GM19035 (cell line): Measurements from ENCODE around the gene ASB18.

ENCODE experiments used
- ATAC-seq: cut with Tn5 transposase; IDR thresholded peaks from one replicate; pipeline ENCODE4 v1.9.1; 2021; ENCODE audit not compliant: unreplicated experiment

Gene ASB18

GRCh38 chr2:236244256-236244655, 19.9 kb downstream of the ASB18 start:
- no peak for ATAC-seq

GRCh38 chr2:236242057-236242495, 22.1 kb downstream of the ASB18 start:
- ATAC-seq: no peak

DNA sequence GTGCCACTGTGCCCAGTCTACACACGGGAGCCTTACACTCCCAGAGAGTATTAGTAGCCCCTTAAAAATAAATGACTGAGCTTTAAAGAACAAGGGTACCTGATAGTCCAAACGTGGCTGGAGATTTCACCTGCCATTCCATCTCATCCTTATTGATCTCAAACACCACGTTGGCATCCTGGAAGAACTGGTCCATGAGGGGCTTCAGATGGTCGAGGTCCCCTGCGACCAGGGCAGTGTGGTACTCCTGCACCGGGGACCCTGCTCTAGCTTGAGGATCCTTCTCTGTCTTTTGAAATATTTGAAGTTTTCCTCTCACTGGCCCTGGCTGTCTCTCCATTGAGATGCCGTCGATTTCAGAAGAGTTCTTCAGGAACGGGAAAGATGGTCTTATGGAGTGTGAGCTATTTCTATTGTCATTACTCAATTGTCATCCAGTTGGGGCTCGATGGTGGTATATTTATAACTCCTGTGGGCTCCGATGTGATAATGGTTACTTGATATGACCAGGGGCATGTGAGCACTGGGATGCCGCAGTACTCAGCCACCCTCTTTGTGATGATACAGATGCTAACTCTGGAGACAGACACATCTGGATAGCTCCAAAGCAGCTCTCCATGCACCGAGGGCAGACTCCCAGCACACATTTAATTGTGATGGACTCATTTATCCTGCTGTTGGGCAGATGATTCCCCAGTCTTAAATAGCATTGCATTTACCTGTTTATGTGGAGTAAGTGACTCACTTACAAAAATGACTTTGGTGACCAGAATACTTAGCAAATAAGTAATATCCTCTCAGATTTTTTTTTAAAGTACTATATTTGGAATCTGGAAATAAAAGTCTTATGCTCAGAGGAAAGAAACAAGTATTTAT, 22.8 kb downstream of the ASB18 start:
- ATAC-seq: no peak

DNA sequence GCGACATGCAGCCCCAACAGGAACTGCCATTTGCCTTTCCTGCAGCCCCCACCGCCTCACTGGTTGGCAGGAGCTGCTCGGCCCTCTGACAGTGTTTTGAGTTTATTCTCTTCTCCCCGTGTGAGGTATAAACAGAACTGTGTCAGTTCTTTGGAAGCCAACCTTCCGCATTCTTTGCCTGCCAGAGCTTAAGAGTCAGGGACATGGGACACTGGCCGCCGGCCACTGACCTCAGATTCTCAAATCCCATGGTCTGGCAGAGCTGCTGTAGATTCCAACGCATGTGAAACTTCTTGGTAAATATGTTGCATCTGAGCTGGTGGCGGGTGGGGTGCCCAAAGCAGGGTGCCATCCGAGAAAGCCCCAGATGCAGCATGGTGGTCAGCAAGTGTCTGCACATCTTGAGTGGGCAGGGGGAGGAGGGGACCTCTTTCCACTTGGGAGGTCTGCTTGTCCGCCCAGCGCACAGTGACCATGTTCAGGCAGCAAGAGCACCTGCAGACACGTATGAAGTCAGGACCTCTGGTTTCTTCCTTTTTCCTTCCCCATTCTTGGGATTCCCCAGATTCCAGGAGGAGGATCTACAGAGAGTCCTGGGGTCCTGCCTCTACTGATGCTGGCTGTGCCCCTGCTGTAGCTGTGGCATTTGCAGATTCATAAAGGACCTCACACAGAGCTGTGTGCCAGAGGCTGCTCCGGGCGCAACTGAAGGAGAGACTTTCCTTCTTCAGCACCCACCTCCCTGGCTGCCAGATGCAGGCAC, 23.8 kb downstream of the ASB18 start:
- ATAC-seq: no peak

DNA sequence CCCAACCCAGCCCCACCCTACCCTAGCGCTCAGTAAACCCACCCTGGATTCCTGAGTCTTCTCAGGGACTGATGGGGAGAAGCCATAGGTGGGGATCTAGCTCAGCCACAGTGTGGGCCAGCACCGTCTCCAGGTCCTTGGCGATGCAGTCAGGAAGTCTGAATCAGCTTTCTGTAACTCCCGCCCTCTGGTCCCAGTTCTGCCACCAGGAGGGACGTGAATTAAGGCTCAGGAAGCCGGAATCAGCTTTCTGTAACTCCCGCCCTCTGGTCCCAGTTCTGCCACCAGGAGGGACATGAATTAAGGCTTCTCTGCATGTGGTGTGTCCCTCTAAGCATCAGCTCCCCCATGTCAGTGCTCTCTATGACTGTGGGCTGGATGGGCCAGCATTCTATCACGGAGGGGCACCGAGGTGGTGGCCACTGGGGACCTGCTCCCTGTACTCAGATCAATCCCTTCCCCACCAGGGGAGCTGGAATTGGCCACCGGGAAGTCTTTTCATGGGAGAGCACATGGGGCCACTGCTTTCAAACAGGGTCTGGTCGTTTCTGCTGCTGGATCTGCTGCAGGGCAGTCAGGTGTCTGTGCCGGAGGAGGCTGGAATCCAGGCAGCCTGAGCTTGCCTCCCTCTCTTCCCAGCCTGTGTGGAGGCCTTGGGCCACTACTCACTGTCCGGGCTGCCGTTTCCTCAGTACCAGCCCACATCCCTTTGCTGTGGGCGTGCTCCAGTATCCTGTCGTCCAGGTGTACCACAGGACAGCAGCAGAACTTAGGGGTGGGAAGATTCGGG, 24.7 kb downstream of the ASB18 start:
- no peak for ATAC-seq

GRCh38 chr2:236238751-236239150, 25.5 kb downstream of the ASB18 start:
- ATAC-seq: no peak

DNA sequence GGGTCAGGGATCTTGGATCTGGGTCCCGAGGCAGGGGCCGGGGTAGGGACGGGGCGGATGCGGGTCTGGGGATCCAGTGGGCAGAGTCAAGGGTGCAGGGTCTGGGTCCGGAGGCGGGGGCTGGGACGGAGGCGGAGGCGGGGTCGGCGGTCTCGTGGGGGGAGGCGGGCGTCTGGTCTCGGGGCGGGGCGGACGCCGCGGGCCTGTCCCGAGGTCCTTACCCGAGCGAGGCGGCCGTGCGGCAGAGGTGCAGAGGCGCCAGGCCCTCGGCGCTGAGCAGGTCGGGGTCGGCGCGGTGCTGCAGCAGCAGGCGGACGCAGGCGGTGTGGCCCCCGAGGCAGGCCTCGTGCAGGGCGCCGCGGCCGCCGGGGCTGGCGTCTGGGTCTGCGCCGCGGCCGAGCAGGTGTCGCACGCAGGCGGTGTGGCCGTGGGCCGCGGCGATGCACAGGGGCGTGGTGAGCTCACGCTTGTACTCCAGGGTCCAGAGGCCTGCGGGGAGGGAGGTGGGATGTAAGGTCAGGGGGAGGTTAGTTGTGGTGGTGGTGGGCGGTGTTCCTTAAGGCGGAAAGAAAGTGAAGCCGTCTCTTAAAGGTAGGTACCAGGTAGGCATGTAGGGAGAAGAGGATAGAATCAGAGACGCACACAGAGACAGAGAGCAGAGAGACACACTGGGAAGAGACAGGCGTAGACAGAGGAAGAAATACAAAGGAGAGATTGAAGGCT, 26.6 kb downstream of the ASB18 start:
- ATAC-seq: no peak

DNA sequence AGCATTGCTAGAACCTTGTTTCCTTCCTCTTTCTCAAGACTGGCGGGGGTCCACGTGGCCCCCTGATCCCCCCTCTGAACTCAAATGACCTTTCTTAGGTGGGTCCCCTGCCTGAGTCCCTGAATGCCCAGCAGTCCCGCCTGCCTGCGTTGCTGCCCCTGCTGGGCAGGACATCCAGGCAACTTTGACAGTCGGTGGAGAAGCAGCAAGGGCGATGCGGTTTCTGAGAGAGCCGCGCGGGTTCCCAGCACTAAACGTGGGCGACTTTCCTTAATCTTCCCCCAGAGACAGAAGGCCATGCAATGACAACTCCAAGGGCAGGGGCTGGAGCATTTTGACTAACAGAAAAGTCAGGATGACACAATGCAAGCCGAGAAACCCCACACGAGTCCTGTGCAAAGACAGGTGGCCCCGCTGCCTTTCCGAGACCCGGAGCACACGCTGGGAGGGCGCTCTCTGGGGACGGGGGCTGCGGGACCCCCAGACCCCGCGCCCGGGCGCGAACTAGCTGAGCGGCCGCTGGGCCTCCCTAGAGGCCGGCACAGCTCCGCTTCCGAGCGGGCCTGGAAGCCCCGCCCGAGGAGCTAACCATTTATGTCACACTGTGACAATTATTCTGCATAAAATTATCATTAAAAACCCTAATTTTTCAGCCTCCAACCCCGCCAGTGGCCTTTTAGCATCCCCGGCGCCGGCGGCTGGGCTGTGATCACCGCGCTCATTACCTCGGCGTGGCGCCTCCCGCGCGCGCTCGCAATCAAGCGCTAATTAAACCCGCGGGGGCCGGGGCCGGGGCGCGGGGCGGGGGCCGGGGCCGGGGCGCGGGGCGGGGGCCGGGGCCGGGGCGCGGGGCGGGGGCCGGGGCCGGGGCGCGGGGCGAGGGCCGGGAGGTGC, 27.4 kb downstream of the ASB18 start:
- ATAC-seq: no peak

DNA sequence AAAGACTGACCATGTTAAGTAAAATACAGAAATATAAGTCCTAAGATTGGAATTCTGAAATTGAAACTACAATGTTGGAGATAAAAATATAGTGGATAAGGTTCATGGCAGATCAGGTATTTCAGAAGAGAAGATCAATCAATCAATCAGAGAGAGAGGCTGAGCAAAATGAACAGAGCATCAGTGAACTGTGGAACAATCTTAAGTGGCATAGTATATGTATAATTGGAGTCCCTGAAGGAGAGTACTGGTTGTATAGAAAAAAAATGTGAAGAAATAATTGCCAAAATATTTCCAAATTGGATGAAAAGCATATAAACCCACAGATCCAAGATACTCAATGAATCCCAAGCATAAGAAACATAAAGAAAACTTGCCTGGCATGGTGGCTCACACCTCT, 35.0 kb downstream of the ASB18 start:
- ATAC-seq: no peak

DNA sequence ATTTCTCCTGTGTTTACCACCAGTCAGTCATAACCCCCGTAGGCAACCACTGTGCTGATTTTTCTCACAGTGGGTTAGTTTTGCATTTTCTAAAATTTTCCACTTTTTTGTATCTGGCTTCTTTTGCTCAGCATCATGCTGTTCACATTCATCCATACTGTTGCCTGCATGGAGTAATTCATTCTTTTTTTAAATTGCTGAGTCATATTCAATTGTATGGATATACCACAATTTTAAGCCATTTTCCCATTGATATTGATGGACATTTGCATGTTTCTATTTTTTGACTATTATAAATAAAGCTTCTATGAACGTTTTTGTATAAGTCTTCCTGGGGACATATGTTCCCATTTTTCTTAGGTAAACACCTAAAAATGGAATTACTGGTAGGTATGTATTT, 40.5 kb downstream of the ASB18 start:
- ATAC-seq: no peak

DNA sequence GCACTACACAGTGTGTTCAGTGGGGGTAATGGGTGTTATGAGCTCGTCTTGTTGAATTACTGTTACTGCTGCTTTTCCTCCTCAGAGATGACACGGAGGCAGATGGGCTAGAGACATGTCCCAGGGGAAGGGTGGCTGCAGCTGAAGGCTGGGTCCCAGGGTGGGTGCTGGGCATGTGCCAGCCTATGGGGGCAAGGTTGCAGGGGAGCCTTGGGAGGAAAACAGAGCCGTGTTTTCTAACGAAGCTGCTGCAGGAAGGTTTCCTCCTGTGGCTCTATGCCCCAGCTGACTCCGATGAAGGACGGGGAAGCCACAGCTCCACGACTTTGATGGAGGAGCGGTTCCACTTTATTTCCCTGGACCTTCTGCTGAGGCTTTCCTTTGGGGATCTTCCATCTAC, 42.4 kb downstream of the ASB18 start:
- ATAC-seq: no peak

- no peak for ATAC-seq
Observed at GRCh38 chr2:236219411-236219810, 44.8 kb downstream of the ASB18 start.

- ATAC-seq: no peak
Observed at GRCh38 chr2:236217926-236218325, 46.3 kb downstream of the ASB18 start.

GRCh38 chr2:236216711-236217110, 47.5 kb downstream of the ASB18 start:
- no peak for ATAC-seq

DNA sequence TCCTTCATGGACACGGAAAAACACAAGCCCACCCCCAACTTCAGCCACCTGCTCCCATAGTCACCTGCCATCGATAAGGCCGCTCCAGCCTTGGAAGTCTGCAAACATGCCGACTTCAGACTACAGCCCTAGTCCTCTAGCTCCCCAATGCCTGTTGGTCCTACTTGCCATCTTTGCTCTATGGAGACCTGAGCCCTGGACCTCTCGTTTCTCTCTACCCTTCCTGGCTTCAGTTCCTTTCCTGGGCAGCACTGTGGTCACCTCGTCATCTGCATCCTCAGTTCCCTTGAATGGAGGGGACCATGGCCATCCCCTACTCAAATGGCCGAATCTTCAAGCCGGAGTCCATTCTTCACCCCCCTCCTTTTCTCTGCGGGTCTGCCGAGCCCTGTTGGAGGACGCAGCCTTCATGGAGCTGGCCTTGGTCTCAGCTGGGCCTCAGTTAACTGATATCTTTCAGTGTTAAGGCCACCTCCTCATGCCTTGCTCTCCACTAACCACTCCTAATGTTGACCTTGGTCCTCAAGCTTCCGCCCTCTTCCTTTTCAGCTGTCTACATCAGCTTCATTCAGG, 48.4 kb downstream of the ASB18 start:
- no peak for ATAC-seq

DNA sequence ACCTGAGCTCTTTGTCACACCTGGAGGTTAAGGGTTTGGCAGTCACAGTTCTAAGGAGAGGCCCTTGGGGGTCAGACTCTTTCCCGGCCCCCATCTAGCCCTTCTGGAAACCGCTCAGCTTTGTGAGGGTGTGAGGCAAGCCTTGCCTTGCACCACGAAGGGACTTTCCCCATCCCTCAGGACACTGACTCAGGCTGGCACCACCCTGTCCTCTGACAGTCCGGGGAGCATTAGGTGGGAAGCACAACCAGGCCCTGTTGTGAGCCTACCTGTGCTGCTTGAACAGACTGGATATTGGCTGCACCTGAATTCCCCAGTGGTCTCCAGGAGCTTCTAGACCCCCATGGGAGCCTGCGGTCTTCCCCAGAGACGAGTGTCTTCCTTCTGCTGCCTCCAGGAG, 49.0 kb downstream of the ASB18 start:
- ATAC-seq: no peak

GRCh38 chr2:236214376-236214995, 49.7 kb downstream of the ASB18 start:
- no peak for ATAC-seq

DNA sequence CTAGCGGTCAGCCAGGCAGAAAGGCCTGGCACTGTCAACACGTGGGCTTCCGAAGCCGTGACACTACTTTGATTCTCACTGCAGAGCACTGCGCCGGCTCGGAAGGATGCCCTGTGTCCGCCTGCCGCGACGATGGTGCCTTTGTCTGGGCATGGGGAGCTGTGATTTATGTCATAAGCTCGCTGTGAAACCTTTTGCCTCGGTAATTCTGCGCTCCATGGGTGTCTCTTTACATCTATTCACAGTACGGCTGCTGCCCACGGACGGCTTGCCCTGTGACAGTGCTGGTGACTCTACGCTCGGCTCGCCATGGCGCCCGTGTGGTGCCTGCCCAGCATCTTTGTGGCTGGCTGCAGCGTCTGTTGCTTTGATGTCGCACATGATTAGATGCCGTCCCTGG, 52.9 kb downstream of the ASB18 start:
- ATAC-seq: no peak

DNA sequence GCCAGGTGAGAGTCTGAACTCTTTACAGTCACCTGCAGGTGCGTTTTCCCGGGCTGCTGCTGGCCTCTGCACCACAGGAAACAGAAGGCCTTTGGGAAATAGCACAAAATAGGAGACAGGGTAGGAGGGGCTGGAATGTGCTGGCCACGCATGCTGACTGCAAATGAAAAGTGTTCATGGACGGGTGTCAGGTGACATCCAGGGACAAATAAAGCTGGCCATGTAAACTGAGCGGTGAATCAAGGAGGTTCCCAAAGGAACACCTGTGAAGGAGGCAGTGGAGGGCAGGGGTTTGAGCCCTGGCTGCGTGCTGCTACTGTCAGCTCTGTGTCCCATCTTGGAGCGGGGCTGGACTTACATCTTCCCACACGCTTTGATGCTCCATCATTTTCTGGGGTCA, 53.7 kb downstream of the ASB18 start:
- ATAC-seq: no peak
